HG03045 (cell line): Measurements from ENCODE around the gene ZNF726.
"Not testable (repeated sequence)": the region's sequence is repeated elsewhere in the genome, so short reads cannot be mapped to it uniquely, and the experiment has no call there.

Experiments used
- ATAC-seq: cut with Tn5 transposase; IDR thresholded peaks from one replicate; pipeline ENCODE4 v1.9.1; 2021; ENCODE audit warnings: mild to moderate bottlenecking, moderate library complexity; ENCODE audit not compliant: unreplicated experiment

ZNF726 gene

DNA sequence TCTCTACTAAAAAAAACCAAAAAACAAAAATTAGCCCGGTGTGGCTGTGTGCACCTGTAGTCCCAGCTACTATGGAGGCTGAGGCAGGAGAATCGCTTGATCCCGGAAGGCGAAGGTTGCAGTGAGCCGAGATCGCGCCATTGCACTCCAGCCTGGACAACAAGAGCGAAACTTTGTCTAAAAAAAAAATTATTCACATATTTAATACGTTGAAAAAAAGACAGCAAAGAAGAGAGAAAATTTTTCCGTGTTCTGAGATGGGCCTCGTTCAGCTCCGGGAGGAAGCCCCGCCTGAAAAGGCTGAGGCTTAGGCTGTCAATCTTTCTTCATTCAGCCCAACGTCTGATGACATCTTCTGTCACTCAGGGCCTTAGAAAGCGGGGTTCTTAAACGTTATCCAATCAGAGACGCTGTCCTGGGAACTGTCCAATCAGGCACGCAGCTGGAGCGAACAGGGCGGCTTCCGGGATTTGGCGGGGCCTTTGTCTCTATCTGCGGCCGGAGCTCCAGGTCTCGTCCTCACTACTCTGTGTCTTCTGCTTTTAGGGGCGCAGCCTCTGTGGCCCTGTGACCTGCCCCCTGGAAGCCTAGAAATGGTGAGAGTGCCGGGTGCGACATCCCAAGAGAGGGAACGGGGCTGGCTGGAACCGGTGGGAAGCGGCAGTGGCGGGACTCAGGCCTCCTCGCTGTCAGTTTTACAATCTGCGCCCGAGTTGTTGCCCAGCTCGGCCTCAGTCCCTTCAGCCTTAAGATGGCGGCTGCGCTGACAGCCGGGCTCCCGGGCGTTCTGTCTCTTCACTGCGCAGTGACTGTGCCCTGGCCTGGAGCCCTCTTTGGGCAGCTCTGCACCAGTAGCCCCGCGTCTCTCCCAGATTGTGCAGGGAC is at the start of gene ZNF726:
Gene ZNF726, plus strand, starts transcription at position 485 of the 885 bp plus-strand sequence. Its CDS starts 109 bp downstream, at position 594.
- ATAC-seq = peak; percentile 96

DNA sequence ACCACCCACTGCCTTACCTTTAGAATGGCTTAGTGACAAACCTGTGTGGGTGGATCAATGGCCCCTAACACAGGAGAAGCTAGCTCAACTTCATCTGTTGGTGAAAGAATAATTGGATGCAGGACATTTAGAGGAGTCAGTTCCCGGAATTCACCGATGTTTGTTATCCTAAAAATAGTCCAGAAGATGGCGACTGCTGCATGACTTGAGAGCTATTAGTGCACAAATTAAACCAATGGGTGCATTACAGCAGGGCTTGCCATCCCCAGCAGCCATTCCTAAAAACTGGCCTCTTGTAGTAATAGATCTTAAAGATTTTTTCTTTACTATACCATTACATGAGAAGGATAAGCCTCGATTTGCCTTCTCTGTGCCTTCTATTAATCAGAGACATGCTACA is 46.8 kb upstream of the ZNF726 start:
- ATAC-seq = no peak

DNA sequence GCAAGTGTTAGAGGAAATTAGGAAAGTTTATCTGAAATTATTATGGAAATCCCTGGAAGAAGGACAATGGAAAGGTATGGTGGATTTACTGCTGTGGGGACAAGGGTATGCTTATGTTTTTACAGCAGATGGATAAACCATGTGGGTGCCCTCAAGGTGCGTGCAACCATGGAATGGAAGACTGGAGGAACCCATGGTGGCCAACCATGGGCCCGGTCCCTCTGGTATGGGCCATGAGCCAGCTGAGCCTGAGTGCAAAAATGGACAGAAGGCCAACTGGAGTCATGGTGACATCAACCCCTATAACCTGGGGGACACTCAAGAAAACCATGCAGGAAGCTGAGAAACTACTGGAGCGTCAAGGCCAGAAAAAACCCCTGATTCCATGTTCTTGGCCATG is 46.1 kb upstream of the ZNF726 start:
- ATAC-seq = no peak

DNA sequence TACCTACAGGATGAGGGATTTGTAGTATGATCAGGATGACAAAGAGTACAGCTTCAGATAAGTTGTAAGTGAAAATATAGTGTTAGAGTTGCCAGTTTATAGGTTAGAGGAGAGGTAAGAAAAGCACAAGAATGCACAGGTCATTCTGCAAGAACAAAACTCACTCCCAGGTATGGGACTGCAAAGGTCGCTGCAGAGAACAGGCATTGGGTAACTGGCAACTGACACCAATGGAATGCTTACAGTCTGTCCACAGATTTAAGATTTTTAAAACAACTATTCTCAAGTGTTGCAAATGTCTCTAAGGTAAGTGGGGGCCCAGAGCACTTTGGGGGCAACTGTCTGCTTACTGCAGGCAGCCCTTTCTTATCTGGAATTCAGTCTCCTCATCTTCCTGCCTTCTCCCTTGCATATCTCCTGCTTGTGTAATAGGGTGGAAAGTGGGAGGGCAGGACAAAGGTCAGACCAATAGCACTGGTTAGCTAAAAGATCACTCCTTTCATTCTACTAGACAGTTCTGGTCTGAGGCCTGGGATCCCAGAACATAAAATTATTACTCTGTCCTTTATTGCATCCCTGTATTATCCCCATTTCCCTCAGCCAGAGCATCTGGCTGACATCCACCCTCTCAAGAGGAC is 42.3 kb upstream of the ZNF726 start:
- no peak for ATAC-seq

DNA sequence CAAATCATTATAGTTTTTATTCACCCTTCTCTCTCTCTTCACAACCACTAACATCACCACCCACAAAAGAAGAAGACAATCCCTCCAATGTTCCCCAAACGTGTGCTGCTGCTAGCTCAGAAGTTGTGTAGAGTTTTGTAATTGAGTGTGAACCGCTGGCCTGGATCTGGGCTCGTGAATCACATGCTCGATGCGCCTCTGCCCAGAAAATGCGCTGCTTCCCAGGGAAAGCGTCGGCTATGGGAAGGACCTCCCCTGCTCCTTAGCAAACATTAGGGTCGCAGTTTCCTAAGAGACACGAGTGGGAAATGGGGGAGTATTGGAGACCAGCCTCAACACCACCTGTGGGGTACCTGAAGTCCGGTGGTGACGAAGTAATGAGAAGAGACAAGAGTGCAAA is 38.4 kb upstream of the ZNF726 start:
- no peak for ATAC-seq

DNA sequence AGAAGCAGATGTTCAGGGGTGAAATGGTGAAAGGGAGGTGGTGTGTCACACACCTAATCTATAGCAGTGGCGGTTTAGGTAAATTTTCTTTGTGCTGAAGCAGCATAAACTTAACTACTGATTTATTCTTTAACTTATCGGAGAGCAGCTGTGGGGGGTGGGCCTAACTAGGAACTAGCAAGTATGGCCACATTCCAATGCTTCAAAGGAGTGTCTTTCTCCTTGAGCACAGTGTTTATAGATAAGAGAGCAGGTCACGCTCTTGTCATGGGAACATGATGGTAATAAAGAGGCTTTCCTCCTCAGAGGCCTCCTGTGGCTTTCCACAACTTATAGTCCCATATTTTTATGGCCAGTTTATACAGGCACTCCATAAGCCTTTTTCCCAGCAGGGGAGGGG is 37.9 kb upstream of the ZNF726 start:
- ATAC-seq = not testable (repeated sequence)

DNA sequence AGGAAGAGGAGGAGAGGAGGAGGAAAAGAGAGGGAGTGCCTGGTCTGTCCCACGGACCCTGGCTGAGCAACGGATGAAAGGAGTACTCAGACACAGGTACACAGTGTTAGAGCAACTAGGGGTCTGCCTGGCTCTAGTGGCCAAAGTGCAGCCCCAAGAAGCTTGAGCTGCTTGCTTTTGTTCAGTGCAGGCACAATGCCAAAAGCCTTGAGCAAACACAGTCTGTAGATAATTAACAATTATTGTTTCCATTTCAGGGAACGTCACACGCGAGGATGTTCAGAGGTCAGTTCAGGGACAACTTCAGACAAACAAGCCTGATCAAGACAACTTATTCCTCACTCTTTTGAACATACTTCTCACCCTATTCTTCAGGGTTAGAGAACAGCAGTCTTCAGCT is 32.2 kb upstream of the ZNF726 start:
- ATAC-seq = no peak

DNA sequence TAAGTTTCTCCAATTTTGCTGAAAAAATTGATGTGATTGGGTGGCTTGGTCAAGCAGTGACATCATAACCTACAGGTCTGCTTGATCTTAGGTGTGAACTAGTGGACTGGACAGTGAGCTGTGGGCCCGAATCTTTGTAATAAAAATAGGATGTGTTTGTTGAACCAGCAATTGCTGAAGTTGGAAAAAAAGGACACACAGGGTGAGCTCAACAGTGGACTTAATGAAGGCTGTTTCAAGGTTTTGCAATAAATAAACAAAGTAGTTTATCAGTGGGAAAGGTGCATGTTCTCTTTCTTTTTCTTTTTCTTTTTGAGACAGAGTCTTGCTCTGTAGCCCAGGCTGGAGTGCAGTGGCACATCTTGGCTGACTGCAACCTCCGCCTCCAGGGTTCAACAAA is 30.3 kb upstream of the ZNF726 start:
- ATAC-seq = no peak

DNA sequence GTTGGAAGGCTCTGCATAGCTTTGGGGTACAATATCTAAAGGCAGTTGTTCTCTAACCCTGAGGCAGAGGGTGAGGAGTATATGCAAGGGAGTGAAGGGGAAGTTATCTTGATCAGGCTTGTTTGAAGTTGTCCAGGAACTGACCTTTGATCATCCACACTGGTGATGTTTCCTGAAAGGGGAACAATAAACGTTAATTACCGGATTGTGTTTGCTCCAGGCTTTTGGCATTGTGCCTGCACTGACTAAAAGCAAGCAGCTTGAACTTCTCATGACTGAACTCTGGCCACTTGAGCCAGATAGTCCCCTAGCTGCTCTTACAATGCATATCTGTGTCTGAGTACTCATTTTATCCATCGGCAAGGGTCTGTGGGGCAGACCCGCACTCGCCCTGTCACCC is 27.0 kb upstream of the ZNF726 start:
- no peak for ATAC-seq

DNA sequence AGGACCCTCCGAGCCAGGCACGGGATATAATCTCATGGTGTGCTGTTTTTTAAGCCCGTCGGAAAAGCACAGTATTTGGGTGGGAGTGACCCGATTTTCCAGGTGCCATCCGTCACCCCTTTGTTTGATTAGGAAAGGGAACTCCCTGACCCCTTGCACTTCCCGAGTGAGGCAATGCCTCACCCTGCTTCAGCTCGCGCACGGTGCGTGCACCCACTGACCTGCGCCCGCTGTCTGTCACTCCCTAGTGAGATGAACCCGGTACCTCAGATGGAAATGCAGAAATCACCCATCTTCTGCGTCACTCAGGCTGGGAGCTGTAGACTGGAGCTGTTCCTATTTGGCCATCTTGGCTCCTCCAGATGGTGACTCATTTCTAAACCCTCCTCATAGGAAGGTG is 18.6 kb upstream of the ZNF726 start:
- ATAC-seq = not testable (repeated sequence)

DNA sequence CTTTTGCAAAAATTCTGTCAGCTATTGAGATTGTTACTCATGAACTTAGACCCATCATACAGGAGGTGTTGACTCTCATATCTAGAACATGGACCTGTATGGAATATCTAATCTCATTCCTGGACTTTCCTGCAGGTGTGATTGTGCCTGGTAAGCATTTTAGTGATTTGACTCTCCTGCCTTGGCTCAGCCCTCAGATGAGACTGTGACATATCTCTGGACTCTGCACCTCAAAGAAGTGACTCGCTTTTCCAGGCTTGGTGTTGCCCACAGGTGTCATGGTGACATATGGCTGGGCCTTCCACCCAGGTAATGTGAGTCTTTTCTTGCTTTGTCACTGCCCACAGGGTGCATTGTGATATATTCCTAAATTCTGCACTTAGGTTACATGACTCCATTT is 17.8 kb upstream of the ZNF726 start:
- ATAC-seq = no peak

DNA sequence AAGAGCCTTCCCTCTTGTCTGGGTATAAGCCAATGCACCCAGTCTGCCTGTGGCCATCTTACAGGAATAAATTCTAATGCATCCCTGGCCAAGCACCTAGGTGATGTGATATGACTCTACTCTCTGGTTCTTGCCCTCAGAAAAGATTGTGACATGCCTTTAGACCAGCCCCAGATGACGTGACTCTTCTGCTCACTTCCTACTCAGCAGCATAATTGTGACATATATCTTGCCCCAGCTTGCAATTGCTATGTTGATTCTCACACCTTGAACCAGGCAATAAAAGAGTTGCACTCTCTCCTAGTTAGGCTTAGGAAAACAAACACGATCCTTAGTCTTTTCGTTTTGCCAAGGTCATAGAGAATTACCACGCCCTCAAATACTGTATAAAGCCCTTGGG is 13.3 kb upstream of the ZNF726 start:
- ATAC-seq = no peak

DNA sequence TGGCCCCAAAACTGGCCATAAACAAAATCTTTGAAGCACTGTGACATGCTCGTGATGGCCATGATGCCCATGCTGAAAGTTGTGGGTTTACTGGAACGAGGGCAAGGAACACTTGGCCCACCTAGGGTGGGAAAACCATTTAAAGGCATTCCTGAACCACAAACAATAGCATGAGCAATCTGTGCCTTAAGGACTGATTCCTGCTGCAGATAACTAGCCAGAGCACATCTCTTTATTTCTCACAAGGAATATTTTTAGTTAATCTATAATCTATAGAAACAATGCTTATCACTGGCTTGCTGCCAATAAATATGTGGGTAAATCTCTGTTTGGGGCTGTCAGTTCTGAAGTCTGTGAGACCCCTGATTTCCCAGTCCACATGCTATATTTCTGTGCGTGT is 10.3 kb upstream of the ZNF726 start:
- ATAC-seq = no peak

DNA sequence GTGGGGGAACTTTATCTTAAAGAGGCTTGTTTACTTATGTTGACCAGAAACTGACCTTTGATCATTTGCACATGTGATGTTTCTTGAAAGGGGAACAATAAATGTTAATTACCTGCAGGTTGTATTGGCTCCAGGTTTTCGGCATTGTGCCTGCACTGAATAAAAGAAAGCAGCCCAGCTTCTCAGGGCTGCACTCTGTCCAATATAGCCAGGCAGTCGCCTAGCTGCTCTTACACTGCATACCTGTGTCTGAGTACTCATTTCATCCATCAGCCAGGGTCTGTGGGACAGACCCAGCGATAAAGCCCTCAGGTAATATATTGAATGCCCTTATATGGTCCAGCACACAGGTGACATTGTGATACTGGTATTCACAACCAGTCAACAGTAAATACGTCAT is 8.9 kb upstream of the ZNF726 start:
- ATAC-seq = no peak

DNA sequence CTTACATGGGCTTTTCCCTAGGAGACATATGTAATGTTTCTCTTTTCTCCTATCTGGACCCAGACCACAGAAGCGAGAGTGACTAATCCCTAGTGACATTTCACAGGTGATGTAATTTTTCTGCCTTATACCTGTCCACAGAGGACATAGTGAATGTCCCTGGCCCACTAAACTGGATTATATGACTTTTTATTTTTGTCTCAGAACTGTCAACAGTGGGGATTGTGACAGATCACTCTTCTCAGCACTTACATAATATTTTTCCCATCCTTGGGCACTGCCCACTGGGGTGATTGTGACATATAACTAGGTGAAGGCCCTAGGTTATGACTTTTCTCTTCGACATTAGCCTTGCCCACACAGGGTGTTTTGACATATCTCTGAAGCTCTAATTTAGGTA is 7.9 kb upstream of the ZNF726 start:
- ATAC-seq = no peak

DNA sequence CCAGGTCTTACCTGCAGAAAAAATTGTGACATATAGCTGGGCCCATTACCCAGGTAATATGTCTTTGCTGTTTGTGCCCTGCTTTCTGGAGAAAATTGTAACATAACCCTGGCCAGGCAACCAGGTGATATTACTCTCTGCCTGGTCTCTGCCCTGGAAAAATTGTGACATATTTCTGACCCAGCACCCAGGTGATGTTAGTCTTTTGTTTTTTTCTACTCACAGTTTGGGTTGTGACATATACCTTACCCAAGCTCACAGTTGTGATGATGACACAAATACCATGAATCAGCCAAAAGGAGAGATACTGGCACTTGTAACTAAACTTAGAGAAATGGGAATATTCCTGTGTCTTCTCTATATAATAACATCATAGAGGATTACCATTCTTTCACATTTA is 6.5 kb upstream of the ZNF726 start:
- no peak for ATAC-seq

DNA sequence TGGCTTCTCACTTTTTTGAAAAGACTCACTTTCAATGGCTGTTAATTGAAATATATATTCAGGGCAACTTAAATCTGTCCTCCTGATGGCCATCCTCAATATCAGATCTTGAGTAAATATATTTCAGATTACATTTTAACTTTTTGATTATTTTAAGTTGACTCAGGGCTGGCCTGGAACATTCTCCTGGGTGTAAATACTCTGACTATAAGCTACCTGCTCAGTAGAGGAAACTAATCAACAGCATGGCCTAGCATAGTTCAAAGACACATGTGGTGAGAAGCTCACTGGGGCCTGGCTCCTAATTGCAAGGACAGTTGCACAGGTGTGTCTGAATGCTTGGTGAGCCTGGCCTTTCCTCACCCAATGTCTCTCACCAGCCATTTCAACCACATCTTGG is 5.5 kb upstream of the ZNF726 start:
- no peak for ATAC-seq

DNA sequence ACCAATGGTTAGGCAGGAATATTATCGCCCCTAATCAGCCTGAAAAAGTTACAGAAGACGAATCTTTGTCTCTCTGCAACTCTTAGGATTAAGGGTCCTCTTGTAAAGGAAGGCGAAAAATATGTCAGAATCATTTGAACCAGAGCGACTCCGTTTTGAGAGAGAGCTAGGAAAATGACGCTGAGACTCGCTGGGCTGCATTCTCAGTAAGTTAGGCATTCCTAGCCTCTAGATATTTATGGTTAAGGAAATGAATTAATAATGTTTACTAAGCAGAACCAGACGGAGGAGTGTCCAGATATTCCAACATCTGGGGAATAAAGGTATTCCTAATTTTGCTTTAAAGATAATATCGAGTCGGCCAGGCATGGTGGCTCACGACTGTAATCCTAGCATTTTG is 755 bp upstream of the ZNF726 start:
- no peak for ATAC-seq

DNA sequence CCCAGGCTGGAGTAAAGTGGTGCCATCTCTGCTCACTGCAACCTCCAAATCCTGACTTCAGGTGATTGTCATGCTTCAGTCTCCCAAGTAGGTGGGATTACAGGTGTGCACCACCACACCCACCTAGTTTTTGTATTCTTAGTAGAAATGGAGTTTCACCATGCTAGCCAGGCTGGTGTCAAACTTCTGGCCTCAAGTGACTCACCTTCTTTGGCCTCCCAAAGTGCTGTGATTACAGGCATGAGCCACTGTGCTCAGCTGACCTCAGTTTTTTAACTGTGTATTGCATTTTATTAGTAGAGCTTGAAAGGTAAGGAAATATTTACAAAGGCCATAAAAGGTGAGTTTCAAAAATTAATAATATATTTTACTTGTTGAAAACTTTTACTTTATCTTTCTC is 2.3 kb downstream of the ZNF726 start:
- ATAC-seq = no peak

DNA sequence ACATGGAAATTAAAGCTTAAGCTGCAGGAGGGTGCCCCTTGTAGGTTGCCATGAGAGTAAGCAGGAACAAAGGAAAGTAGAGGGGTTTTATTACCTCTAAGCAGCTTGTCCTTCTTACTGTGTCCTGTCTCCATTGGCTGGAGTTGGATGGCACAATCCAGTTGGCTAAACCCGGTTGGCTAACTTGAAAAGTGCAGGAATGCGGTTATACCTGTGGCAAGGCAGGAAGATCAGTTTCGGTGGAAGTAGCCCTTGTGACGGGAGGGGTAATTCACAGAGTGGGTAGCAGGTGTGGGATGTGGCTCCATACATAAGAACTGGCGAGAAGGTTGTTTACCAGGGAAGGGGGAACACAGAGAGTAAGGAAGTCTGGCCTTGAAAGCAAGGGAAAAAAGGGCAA is 3.2 kb downstream of the ZNF726 start:
- no peak for ATAC-seq

DNA sequence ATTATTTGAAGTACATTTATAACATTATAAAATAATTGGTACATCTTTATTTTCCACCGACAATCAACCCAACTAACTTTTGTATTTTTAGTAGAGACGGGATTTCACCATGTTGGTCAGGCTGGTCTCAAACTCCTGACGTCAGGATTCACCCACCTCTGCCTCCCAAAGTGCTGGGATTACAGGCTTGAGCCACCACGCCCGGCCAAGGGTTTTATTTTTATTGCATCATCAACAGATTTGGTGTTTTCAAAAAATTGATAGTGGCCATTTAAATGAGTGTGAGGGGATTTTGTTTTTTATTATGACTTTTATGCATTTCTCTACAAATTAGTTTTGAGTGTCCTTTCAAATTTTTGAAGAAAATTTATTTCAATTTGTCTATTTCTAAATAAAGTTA is 10.6 kb downstream of the ZNF726 start:
- ATAC-seq = no peak

DNA sequence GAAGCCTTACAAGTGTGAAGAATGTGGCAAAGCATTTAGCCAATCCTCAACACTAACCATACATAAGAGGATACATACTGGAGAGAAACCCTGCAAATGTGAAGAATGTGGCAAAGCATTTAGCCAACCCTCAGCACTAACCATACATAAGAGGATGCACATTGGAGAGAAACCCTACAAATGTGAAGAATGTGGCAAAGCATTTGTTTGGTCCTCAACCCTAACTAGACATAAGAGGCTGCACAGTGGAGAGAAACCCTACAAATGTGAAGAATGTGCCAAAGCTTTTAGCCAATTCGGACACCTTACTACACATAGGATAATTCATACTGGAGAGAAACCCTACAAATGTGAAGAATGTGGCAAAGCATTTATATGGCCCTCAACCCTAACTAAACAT is 18.2 kb downstream of the ZNF726 start:
- no peak for ATAC-seq

DNA sequence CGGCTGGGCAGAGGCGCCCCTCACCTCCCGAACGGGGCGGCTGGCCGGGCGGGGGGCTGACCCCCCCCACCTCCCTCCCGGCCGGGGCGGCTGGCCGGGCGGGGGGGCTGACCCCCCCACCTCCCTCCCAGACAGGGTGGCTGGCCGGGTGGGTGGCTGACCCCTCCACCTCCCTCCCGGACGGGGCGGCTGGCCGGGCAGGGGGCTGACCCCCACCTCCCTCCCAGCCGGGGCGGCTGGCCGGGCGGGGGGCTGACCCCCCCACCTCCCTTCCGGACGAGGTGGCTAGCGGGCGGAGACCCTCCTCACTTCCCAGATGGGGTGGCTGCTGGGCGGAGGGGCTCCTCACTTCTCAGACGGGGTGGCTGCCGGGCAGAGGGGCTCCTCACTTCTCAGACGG is 22.3 kb downstream of the ZNF726 start:
- ATAC-seq = not testable (repeated sequence)
